ENCODE data around the gene TP63. TPM values are rescaled to one million over a fixed set of nuclear protein-coding genes. Genes with fewer than 3 reads are reported as not detected.

The TP63 gene
- total RNA-seq, 1 experiment from 2014 or later, result 3.6 TPM

DNA sequence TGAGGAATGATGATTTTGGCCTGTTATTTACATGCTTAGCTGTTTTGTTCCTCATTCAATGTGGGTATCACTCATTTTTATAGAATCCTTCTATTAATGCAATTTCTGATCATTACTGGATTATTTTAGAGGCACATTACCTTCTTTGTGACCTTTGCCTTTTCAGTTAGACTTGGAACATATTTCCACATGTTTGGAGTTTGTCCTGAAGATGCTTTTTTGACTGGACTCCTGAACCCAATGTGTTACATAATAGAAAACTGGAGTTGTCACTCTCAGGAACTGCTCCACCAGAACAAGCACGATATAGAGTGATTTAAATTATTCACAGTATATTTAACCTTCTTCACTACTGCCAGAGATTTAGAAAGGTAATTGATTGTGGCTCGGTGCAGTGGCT lies 59.5 kb downstream of the TP63 start:
- Histone ChIP-seq H4K20me1 (ENCODE audit: insufficient read depth) (no peaks in the 10 kb centered on the region), H3K79me2 (ENCODE audit: low read depth) (no peaks in the 10 kb centered on the region), H3K27ac (no peak overlapping the region), H3K27me3 (ENCODE audit: insufficient read depth, low read depth) (no peaks in the 10 kb centered on the region), H3K4me1 (replicated peaks; ENCODE audit: insufficient read depth) (peaks cover 7% of the 10 kb centered on the region), H3K4me2 (no peak overlapping the region), H3K4me3 (no peak overlapping the region), H3K36me3 (ENCODE audit: low read depth) (no peaks in the 10 kb centered on the region), H3F3A (ENCODE audit: insufficient read depth, low read depth) (peaks cover 7% of the 10 kb centered on the region; the same call in 1 of the 2 replicates), H3K9me2 (ENCODE audit: insufficient read depth) (no peaks in the 10 kb centered on the region), H2AFZ (no peak overlapping the region), H3K9me3 (ENCODE audit: insufficient read depth, low read depth) (peaks cover 14% of the 10 kb centered on the region; the same call in 1 of the 2 replicates)
- TF ChIP-seq, protein P1, sequence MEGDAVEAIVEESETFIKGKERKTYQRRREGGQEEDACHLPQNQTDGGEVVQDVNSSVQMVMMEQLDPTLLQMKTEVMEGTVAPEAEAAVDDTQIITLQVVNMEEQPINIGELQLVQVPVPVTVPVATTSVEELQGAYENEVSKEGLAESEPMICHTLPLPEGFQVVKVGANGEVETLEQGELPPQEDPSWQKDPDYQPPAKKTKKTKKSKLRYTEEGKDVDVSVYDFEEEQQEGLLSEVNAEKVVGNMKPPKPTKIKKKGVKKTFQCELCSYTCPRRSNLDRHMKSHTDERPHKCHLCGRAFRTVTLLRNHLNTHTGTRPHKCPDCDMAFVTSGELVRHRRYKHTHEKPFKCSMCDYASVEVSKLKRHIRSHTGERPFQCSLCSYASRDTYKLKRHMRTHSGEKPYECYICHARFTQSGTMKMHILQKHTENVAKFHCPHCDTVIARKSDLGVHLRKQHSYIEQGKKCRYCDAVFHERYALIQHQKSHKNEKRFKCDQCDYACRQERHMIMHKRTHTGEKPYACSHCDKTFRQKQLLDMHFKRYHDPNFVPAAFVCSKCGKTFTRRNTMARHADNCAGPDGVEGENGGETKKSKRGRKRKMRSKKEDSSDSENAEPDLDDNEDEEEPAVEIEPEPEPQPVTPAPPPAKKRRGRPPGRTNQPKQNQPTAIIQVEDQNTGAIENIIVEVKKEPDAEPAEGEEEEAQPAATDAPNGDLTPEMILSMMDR (conservative IDR thresholded peaks at IDR 0.05), result no peak
- TF ChIP-seq EZH2 (IDR thresholded peaks at IDR 0.05; ENCODE audit: low read depth), result no peak
- ChIA-PET CTCF (no interaction called here), POLR2A (ENCODE audit: unreplicated experiment) (no interaction called here)
- DNase-seq, result peak in 1 of 2 experiments; percentile 15
- BruUV-seq (replicated peaks), result no TSS peak
- intact Hi-C loops (cut with micrococcal nuclease; ENCODE audit: unreplicated experiment), result no loop called here

- peaks cover 12% of the 10 kb centered on the region for H3K9me3 ChIP-seq (ENCODE audit: insufficient read depth, low read depth)
- TF ChIP-seq, protein P1 (conservative IDR thresholded peaks at IDR 0.05), result no peak
- no peak for TF ChIP-seq EZH2 (IDR thresholded peaks at IDR 0.05; ENCODE audit: low read depth)
- no peak overlapping the region for H3K4me3 ChIP-seq
- H3K9me2 ChIP-seq (ENCODE audit: insufficient read depth), result no peaks in the 10 kb centered on the region
- no peaks in the 10 kb centered on the region for H3K36me3 ChIP-seq (ENCODE audit: low read depth)
- no peak for DNase-seq
- no peaks in the 10 kb centered on the region for H3K79me2 ChIP-seq (ENCODE audit: low read depth)
- no peak overlapping the region for H3K27ac ChIP-seq
- no peaks in the 10 kb centered on the region for H3F3A ChIP-seq (ENCODE audit: insufficient read depth, low read depth)
- intact Hi-C loops (cut with micrococcal nuclease; ENCODE audit: unreplicated experiment), result no loop called here
- no peaks in the 10 kb centered on the region for H3K4me1 ChIP-seq (replicated peaks; ENCODE audit: insufficient read depth)
- H2AFZ ChIP-seq, result 0 out of 2 replicates have a peak overlapping the region, but pooled peaks have one; percentile 1
- H4K20me1 ChIP-seq (ENCODE audit: insufficient read depth), result no peaks in the 10 kb centered on the region
- CTCF ChIA-PET, result no interaction called here
- POLR2A ChIA-PET (ENCODE audit: unreplicated experiment), result no interaction called here
- H3K4me2 ChIP-seq, result no peak overlapping the region
- BruUV-seq (replicated peaks), result no TSS peak
- H3K27me3 ChIP-seq (ENCODE audit: insufficient read depth, low read depth), result no peaks in the 10 kb centered on the region
Observed at GRCh38 chr3:189695400-189695799, 64.2 kb downstream of the TP63 start.

DNA sequence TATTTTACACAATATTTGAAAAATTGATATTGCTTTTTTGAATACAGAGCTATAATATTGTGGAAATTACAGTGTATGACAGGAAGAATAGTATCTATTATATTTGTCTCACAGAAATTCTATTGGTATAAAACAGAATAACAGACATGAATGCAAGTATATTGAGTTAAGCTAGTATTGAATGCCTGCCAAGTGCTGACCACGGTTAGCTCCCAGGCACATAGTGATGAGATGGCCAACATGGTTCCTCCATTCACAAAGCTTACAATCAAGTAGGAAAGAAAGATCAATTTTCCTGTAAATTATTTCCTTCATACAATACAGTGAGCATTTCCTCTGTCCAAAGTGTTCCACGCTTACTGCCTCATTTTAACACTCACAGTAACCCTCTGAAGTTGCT lies 67.6 kb downstream of the TP63 start:
- no peak overlapping the region for H3K4me2 ChIP-seq
- no peaks in the 10 kb centered on the region for H3K79me2 ChIP-seq (ENCODE audit: low read depth)
- ChIA-PET CTCF (no interaction called here), POLR2A (ENCODE audit: unreplicated experiment) (no interaction called here)
- no peaks in the 10 kb centered on the region for H3K4me1 ChIP-seq (replicated peaks; ENCODE audit: insufficient read depth)
- intact Hi-C loops (cut with micrococcal nuclease; ENCODE audit: unreplicated experiment), result no loop called here
- H3K9me3 ChIP-seq (ENCODE audit: insufficient read depth, low read depth), result peaks cover 12% of the 10 kb centered on the region; the same call in 1 of the 2 replicates
- no peaks in the 10 kb centered on the region for H3K9me2 ChIP-seq (ENCODE audit: insufficient read depth)
- no peak overlapping the region for H3K27ac ChIP-seq
- H4K20me1 ChIP-seq (ENCODE audit: insufficient read depth), result no peaks in the 10 kb centered on the region
- no peaks in the 10 kb centered on the region for H3K27me3 ChIP-seq (ENCODE audit: insufficient read depth, low read depth)
- TF ChIP-seq, protein P1 (conservative IDR thresholded peaks at IDR 0.05), result no peak
- no peak for TF ChIP-seq EZH2 (IDR thresholded peaks at IDR 0.05; ENCODE audit: low read depth)
- no peaks in the 10 kb centered on the region for H3K36me3 ChIP-seq (ENCODE audit: low read depth)
- H3F3A ChIP-seq (ENCODE audit: insufficient read depth, low read depth), result no peaks in the 10 kb centered on the region
- H2AFZ ChIP-seq, result no peak overlapping the region
- DNase-seq, result no peak
- H3K4me3 ChIP-seq, result no peak overlapping the region
- no TSS peak for BruUV-seq (replicated peaks)

Data from PC-9 (cell line).